H9 (cell line): ENCODE data around the gene TMEM54. TPM values are rescaled to one million over a fixed set of nuclear protein-coding genes. Genes with fewer than 3 reads are reported as not detected.

ENCODE experiments used
- DNase-seq: peaks from one replicate; pipeline ENCODE4 v3.0.0-alpha.2; 2017
- H2AFZ ChIP-seq: one replicate; pipeline ENCODE4 v1.6.1; 2013; ENCODE audit warnings: mild to moderate bottlenecking, low read length, control low read depth, moderate library complexity
- H2AK5ac ChIP-seq: 2 replicates; pipeline ENCODE4 v1.6.1; 2013; ENCODE audit warnings: low read length, control low read depth, mixed read lengths; ENCODE audit not compliant: insufficient read length
- H2BK120ac ChIP-seq: one replicate; pipeline ENCODE4 v1.6.1; 2013; ENCODE audit warnings: low read depth, mild to moderate bottlenecking, low read length, control low read depth, inconsistent platforms; ENCODE audit not compliant: poor library complexity, severe bottlenecking
- H2BK12ac ChIP-seq: 2 replicates; pipeline ENCODE4 v1.6.1; 2013; ENCODE audit warnings: low read length, control low read depth, mixed read lengths, low read depth; ENCODE audit not compliant: insufficient read length
- H2BK15ac ChIP-seq: 2 replicates; pipeline ENCODE4 v1.6.1; 2013; ENCODE audit warnings: low read depth, low read length, control low read depth
- H2BK20ac ChIP-seq: one replicate; pipeline ENCODE4 v1.6.1; 2013; ENCODE audit warnings: low read depth, mild to moderate bottlenecking, low read length, control low read depth, inconsistent platforms; ENCODE audit not compliant: poor library complexity, severe bottlenecking
- H2BK5ac ChIP-seq: 2 replicates; pipeline ENCODE4 v1.6.1; 2013; ENCODE audit warnings: low read length, control low read depth, mixed read lengths; ENCODE audit not compliant: insufficient read length
- H3K14ac ChIP-seq: 2 replicates; pipeline ENCODE4 v1.6.1; 2013; ENCODE audit warnings: low read length, control low read depth; ENCODE audit not compliant: insufficient read depth
- H3K18ac ChIP-seq: 2 replicates; pipeline ENCODE4 v1.6.1; 2013; ENCODE audit warnings: low read depth, mild to moderate bottlenecking, mixed read lengths, low read length, control low read depth; ENCODE audit not compliant: insufficient read length
- H3K23ac ChIP-seq: 2 replicates; pipeline ENCODE4 v1.6.1; 2013; ENCODE audit warnings: low read length, control low read depth, mixed read lengths, low read depth; ENCODE audit not compliant: insufficient read length
- H3K23me2 ChIP-seq: 2 replicates; pipeline ENCODE4 v1.6.1; 2013; ENCODE audit warnings: low read depth, mild to moderate bottlenecking, mixed read lengths, low read length, control low read depth; ENCODE audit not compliant: insufficient read length, poor library complexity, severe bottlenecking
- H3K27ac ChIP-seq: 2 replicates; pipeline ENCODE4 v1.5.1; 2013; ENCODE audit warnings: low read length, control low read depth, mixed read lengths, low read depth; ENCODE audit not compliant: insufficient read length
- H3K27me3 ChIP-seq: 2 replicates; pipeline ENCODE4 v1.6.1; 2013; ENCODE audit warnings: low read length, control low read depth, inconsistent platforms; ENCODE audit not compliant: insufficient read depth
- H3K4ac ChIP-seq: 2 replicates; pipeline ENCODE4 v1.6.1; 2013; ENCODE audit warnings: low read depth, mild to moderate bottlenecking, control low read depth, inconsistent platforms, low read length, moderate library complexity
- H3K4me1 ChIP-seq: 2 replicates; pipeline ENCODE4 v1.6.1; 2013; ENCODE audit warnings: low read length, control low read depth, inconsistent platforms; ENCODE audit not compliant: insufficient read depth
- H3K4me2 ChIP-seq: 2 replicates; pipeline ENCODE4 v1.6.1; 2013; ENCODE audit warnings: low read length, control low read depth, mixed read lengths; ENCODE audit not compliant: insufficient read length, insufficient read depth
- H3K56ac ChIP-seq: 2 replicates; pipeline ENCODE4 v1.6.1; 2013; ENCODE audit warnings: low read depth, mild to moderate bottlenecking, mixed read lengths, low read length, control low read depth; ENCODE audit not compliant: insufficient read length
- H3K79me1 ChIP-seq: 2 replicates; pipeline ENCODE4 v1.6.1; 2013; ENCODE audit warnings: low read depth, mild to moderate bottlenecking, moderate library complexity, low read length, control low read depth, inconsistent platforms; ENCODE audit not compliant: insufficient read depth, poor library complexity, severe bottlenecking
- H3K79me2 ChIP-seq: 2 replicates; pipeline ENCODE4 v1.6.1; 2013; ENCODE audit warnings: low read length, control low read depth, inconsistent platforms; ENCODE audit not compliant: insufficient read depth
- H3K9ac ChIP-seq: 2 replicates; pipeline ENCODE4 v1.6.1; 2013; ENCODE audit warnings: low read length, control low read depth, mixed read lengths; ENCODE audit not compliant: insufficient read length; ENCODE audit errors: extremely low read depth
- H3K9me3 ChIP-seq: one replicate; pipeline ENCODE4 v1.6.1; 2013; ENCODE audit warnings: low read depth, low read length, inconsistent platforms; ENCODE audit not compliant: control insufficient read depth
- H3T11ph ChIP-seq: one replicate; pipeline ENCODE4 v1.6.1; 2013; ENCODE audit warnings: mild to moderate bottlenecking, low read length, control low read depth, inconsistent platforms
- H4K20me1 ChIP-seq: one replicate; pipeline ENCODE4 v1.6.1; 2013; ENCODE audit not compliant: control insufficient read depth, insufficient read length, insufficient read depth
- H4K5ac ChIP-seq: 2 replicates; pipeline ENCODE4 v1.6.1; 2013; ENCODE audit warnings: low read depth, mild to moderate bottlenecking, mixed read lengths, low read length, control low read depth; ENCODE audit not compliant: insufficient read length
- H4K8ac ChIP-seq: replicated peaks from 2 replicates; pipeline ENCODE4 v1.6.1; 2013; ENCODE audit warnings: low read length, control low read depth, mixed read lengths, low read depth; ENCODE audit not compliant: insufficient read length
- H4K91ac ChIP-seq: 2 replicates; pipeline ENCODE4 v1.6.1; 2013; ENCODE audit warnings: low read depth, mild to moderate bottlenecking, moderate library complexity, mixed read lengths, low read length, control low read depth; ENCODE audit not compliant: insufficient read length
- H3K27ac Mint-ChIP-seq, 3 experiments: 2 replicates in 2 of 3; 3 replicates in 1 of 3; pipeline ENCODE4 v1.8.0; 2020 to 2021; ENCODE audit warnings: mixed read lengths in 3 of 3, mild to moderate bottlenecking in 1 of 3, moderate library complexity in 1 of 3
- H3K27me3 Mint-ChIP-seq: 2 replicates; pipeline ENCODE4 v1.8.0; 2021; ENCODE audit warnings: low read depth, mild to moderate bottlenecking, moderate library complexity, mixed read lengths
- H3K36me3 Mint-ChIP-seq, 3 experiments: 2 replicates in 2 of 3; 3 replicates in 1 of 3; pipeline ENCODE4 v1.8.0; 2020 to 2021; ENCODE audit warnings: low read depth in 3 of 3, mixed read lengths in 3 of 3; ENCODE audit not compliant: insufficient read depth in 1 of 3
- H3K4me1 Mint-ChIP-seq, 2 experiments: 2 replicates each; pipeline ENCODE4 v1.8.0; 2020; ENCODE audit warnings: mixed read lengths in 2 of 2
- H3K4me3 Mint-ChIP-seq, 2 experiments: 2 replicates in 1 of 2; 3 replicates in 1 of 2; pipeline ENCODE4 v1.8.0; 2020 to 2021; ENCODE audit warnings: mild to moderate bottlenecking in 2 of 2, mixed read lengths in 2 of 2, moderate library complexity in 1 of 2
- H3K9me3 Mint-ChIP-seq, 2 experiments: 2 replicates in 1 of 2; 3 replicates in 1 of 2; pipeline ENCODE4 v1.8.0; 2020; ENCODE audit warnings: mild to moderate bottlenecking in 2 of 2, mixed read lengths in 2 of 2, moderate library complexity in 1 of 2
- CTCF ChIP-seq: fragments of 200-600 bp; sonication (generic); conservative IDR thresholded peaks from 3 replicates; pipeline ENCODE4 v1.8.0; 2021; ENCODE audit warnings: antibody characterized with exemption, mild to moderate bottlenecking
- WGBS: extraction: QIAGEN DNeasy Blood & Tissue Kit; methylation state at CpG from one replicate; pipeline ENCODE4 v1.1.7; 2013; ENCODE audit warnings: missing lambda C conversion rate, low lambda C conversion rate, mixed read lengths; ENCODE audit not compliant: insufficient read length; ENCODE audit errors: extremely low coverage; 5-methylcytosine and 5-hydroxymethylcytosine counted together
- total RNA-seq: library from RNA; stranded (reverse); gene quantifications from 2 replicates; pipeline ENCODE4 v1.2.1, GENCODE V29; 2021

Gene TMEM54
- total RNA-seq, 1 experiment from 2014 or later = 17.2 TPM

- Mint-ChIP-seq H3K4me1 (peaks cover 9 to 24% of the 10 kb centered on the region in 2 experiments; a peak in 3 of 4 replicates), H3K36me3 (peaks cover 0 to 9% (median 0%) of the 10 kb centered on the region in 3 experiments; a peak in 1 of 7 replicates), H3K27me3 (peaks cover 74% of the 10 kb centered on the region), H3K27ac (no peak overlapping the region), H3K9me3 (peaks cover 5 to 8% of the 10 kb centered on the region in 2 experiments; a peak in 3 of 5 replicates), H3K4me3 (peak overlapping the region; percentile 69 to 88)
- Histone ChIP-seq H3K56ac (no peak overlapping the region), H2AK5ac (no peak overlapping the region), H3K4me2 (peak overlapping the region; percentile 53), H3T11ph (no peak overlapping the region), H2AFZ (no peak overlapping the region), H3K27ac (no peak overlapping the region), H3K9ac (no peak overlapping the region), H3K79me1 (no peaks in the 10 kb centered on the region), H3K27me3 (no peaks in the 10 kb centered on the region; the same call in 1 of the 2 replicates), H2BK120ac (no peak overlapping the region), H3K23me2 (no peaks in the 10 kb centered on the region), H3K9me3 (no peaks in the 10 kb centered on the region), H3K4me1 (no peaks in the 10 kb centered on the region), H4K91ac (no peak overlapping the region), H3K18ac (no peak overlapping the region), H2BK15ac (no peak overlapping the region), H2BK20ac (no peak overlapping the region), H4K8ac (no peak overlapping the region), H4K20me1 (peaks cover 3% of the 10 kb centered on the region), H2BK5ac (no peak overlapping the region), H4K5ac (no peak overlapping the region), H2BK12ac (no peak overlapping the region), H3K4ac (no peak overlapping the region), H3K14ac (0 out of 2 replicates have a peak overlapping the region, but pooled peaks have one; percentile 12), H3K79me2 (no peaks in the 10 kb centered on the region), H3K23ac (no peak overlapping the region)
- peak; percentile 51 for TF ChIP-seq CTCF
- peak; percentile 73 for DNase-seq
- no CpG with 5 or more reads among the region's 58 CpGs for WGBS
These were observed 7.8 kb downstream of the TMEM54 start for GRCh38 chr1:32893198-32894018.
